ENCODE data around the gene KL. TPM values are rescaled to one million over a fixed set of nuclear protein-coding genes. Genes with fewer than 3 reads are reported as not detected.

Gene KL
- total and polyA plus RNA-seq, 2 of the 8 experiments (the other 6 are each of a cell fraction or from before 2014, with no cell fraction given) = 0.02 TPM; not detected in 1

GRCh38 chr13:33111414-33112110 is 95.3 kb downstream of the KL start:
- DNase-seq (ENCODE audit: low read depth in 1 of 2, low spot score in 2 of 2) (no peak), FAIRE-seq (no peak)
- CTCF ChIA-PET (ENCODE audit: partially characterized antibody) = interaction anchor here (0.9 to 2.3 kb wide), 8 partner anchors 11 to 261 kb away, joined by 3 to 9 read pairs (median 4); no protein-coding TSS in a partner anchor
- Histone ChIP-seq H4K20me1 (replicated peaks in 1 of 2; ENCODE audit: control insufficient read depth in 1 of 2, insufficient read depth in 2 of 2, low read length in 2 of 2) (no peaks in the 10 kb centered on the region), H3K27me3 (replicated peaks in 1 of 4; ENCODE audit: control insufficient read depth in 3 of 4, extremely low read depth in 1 of 4, insufficient read depth in 3 of 4, low read length in 3 of 4) (no peaks in the 10 kb centered on the region), H3K56ac (replicated peaks; ENCODE audit: insufficient read length, low read depth, low read length) (no peak overlapping the region), H4K5ac (ENCODE audit: insufficient read length, low read depth, low read length) (no peak overlapping the region), H2BK12ac (ENCODE audit: low read depth, low read length) (no peak overlapping the region), H4K8ac (ENCODE audit: extremely low read depth, insufficient read depth, low read length) (no peak overlapping the region), H3K23ac (ENCODE audit: insufficient read length) (no peak overlapping the region), H2BK15ac (ENCODE audit: low read length) (no peak overlapping the region), H3K36me3 (ENCODE audit: control insufficient read depth in 2 of 4, insufficient read depth in 4 of 4, low read length in 3 of 4) (no peaks in the 10 kb centered on the region), H3K9me3 (ENCODE audit: insufficient read depth in 2 of 2, low read depth in 1 of 2, low read length in 1 of 2) (no peaks in the 10 kb centered on the region), H3K79me1 (ENCODE audit: low read depth, low read length) (no peaks in the 10 kb centered on the region), H3K27ac (ENCODE audit: low read depth, low read length) (no peak overlapping the region), H3K18ac (ENCODE audit: extremely low read depth, low read length) (no peak overlapping the region), H2AFZ (ENCODE audit: low read length) (no peak overlapping the region), H3K14ac (ENCODE audit: insufficient read length) (no peak overlapping the region), H4K91ac (replicated peaks; ENCODE audit: insufficient read length, low read length) (no peak overlapping the region), H2BK20ac (ENCODE audit: low read length) (no peak overlapping the region), H3K4me1 (replicated peaks in 1 of 4; ENCODE audit: control insufficient read depth in 3 of 4, insufficient read depth in 4 of 4, low read length in 3 of 4) (no peaks in the 10 kb centered on the region), H2AK5ac (ENCODE audit: low read depth, low read length) (no peak overlapping the region), H3K23me2 (ENCODE audit: low read depth, low read length) (no peaks in the 10 kb centered on the region), H3K4me2 (ENCODE audit: insufficient read depth in 1 of 2, low read depth in 2 of 2, low read length in 2 of 2) (no peak overlapping the region), H3K79me2 (ENCODE audit: control insufficient read depth in 1 of 2, insufficient read depth in 2 of 2, low read length in 2 of 2) (no peaks in the 10 kb centered on the region; a peak in 1 of 4 replicates), H3K4ac (replicated peaks; ENCODE audit: insufficient read length, low read depth, low read length) (no peak overlapping the region), H2BK5ac (ENCODE audit: low read depth, low read length) (no peak overlapping the region), H2BK120ac (replicated peaks; ENCODE audit: low read depth, low read length) (no peak overlapping the region), H3K4me3 (ENCODE audit: extremely low read depth in 1 of 4, insufficient read depth in 2 of 4, low read depth in 3 of 4, low read length in 4 of 4) (no peak overlapping the region), H3K9ac (replicated peaks in 1 of 4; ENCODE audit: extremely low read depth in 1 of 4, low read depth in 3 of 4, low read length in 3 of 4) (no peak overlapping the region)
- POLR2A ChIA-PET (ENCODE audit: partially characterized antibody) = interaction anchor here (1.0 kb wide), 1 partner anchor 13 kb away, joined by 3 read pairs; no protein-coding TSS in a partner anchor
- 88% methylated on average over 9 of the region's 9 CpGs; no CpG with 5 or more reads in 1 of the 2 experiments for WGBS, 2 experiments (ENCODE audit: extremely low coverage in 1 of 2, insufficient coverage in 1 of 2, insufficient read length in 1 of 2, insufficient replicate concordance in 2 of 2, low coverage in 1 of 2, low lambda C conversion rate in 2 of 2, missing lambda C conversion rate in 1 of 2)
- TF ChIP-seq SP4 (IDR thresholded peaks at IDR 0.05; ENCODE audit: low read length) (no peak), ASH2L (IDR thresholded peaks at IDR 0.05; ENCODE audit: low read length) (no peak), HDAC6 (IDR thresholded peaks at IDR 0.05; ENCODE audit: low read depth, low read length) (no peak), TBP (IDR thresholded peaks at IDR 0.05; ENCODE audit: low read depth, low read length) (no peak), ZNF274 (IDR thresholded peaks at IDR 0.05; ENCODE audit: borderline replicate concordance, extremely low read depth, low read length) (no peak), KDM4A (IDR thresholded peaks at IDR 0.05; ENCODE audit: low read depth, low read length, severe bottlenecking) (no peak), SAP30 (IDR thresholded peaks at IDR 0.05; ENCODE audit: insufficient read depth, insufficient replicate concordance, low read length) (no peak), GABPA (IDR thresholded peaks at IDR 0.05; ENCODE audit: borderline replicate concordance, insufficient read depth, low read length) (no peak), TAF7 (optimal IDR thresholded peaks at IDR 0.05; ENCODE audit: borderline replicate concordance, low read depth, low read length) (no peak)
